ENCODE results near the gene KCNJ6.

- no peak for TF ChIP-seq CTCF (IDR thresholded peaks at IDR 0.05)
- no peak for TF ChIP-seq SIN3A (IDR thresholded peaks at IDR 0.05; ENCODE audit: borderline replicate concordance, insufficient read depth, low read depth, low read length)
These were observed 284.7 kb downstream of the KCNJ6 start for GRCh38 chr21:37631319-37632117.
